AG09319 (cell line): ENCODE data around the gene PRKD1.
A peak's percentile ranks its signal among the peaks of the same experiment; 100 is the strongest.

Experiments
- DNase-seq: peaks from one replicate; pipeline ENCODE4 v3.0.0-alpha.2; 2010; ENCODE audit warnings: low read depth; ENCODE audit errors: extremely low read depth
- CTCF ChIP-seq: IDR thresholded peaks from 2 replicates; pipeline ENCODE4 v1.5.1; 2011; ENCODE audit warnings: low read depth, mild to moderate bottlenecking, inconsistent platforms, low read length, moderate library complexity

Gene PRKD1

GRCh38 chr14:29608861-29609260 is 318.8 kb downstream of the PRKD1 start:
- DNase-seq: no peak
- TF ChIP-seq CTCF: no peak

- TF ChIP-seq CTCF: no peak
- DNase-seq: no peak
Measured at GRCh38 chr14:29607169-29607568, 320.5 kb downstream of the PRKD1 start.

GRCh38 chr14:29603696-29604095 is 324.0 kb downstream of the PRKD1 start:
- no peak for TF ChIP-seq CTCF
- no peak for DNase-seq

GRCh38 chr14:29601616-29602015 is 326.0 kb downstream of the PRKD1 start:
- no peak for TF ChIP-seq CTCF
- DNase-seq: no peak

GRCh38 chr14:29587761-29588470 is 339.7 kb downstream of the PRKD1 start:
- no peak for DNase-seq

GRCh38 chr14:29587046-29587445 is 340.6 kb downstream of the PRKD1 start:
- no peak for DNase-seq
- no peak for TF ChIP-seq CTCF

More at GRCh38 chr14:29587761-29588470, 339.7 kb downstream of the PRKD1 start:
- no peak for TF ChIP-seq CTCF

GRCh38 chr14:29584992-29585391 is 342.7 kb downstream of the PRKD1 start:
- peak; percentile 75 for DNase-seq

More at GRCh38 chr14:29584992-29585391, 342.7 kb downstream of the PRKD1 start:
- TF ChIP-seq CTCF: no peak
